Bronchial epithelial cell (primary cell): ENCODE results near the gene HORMAD2. TPM values are rescaled to one million over a fixed set of nuclear protein-coding genes. Genes with fewer than 3 reads are reported as not detected.

ENCODE experiments used
- DNase-seq: peaks from one replicate; pipeline ENCODE4 v3.0.0-alpha.2; 2010; ENCODE audit warnings: low read depth
- FAIRE-seq: peaks from 2 replicates; lab custom pipeline; 2011; peaks lifted over from hg19 to GRCh38; lab: Jason Lieb, UNC
- H3K27me3 ChIP-seq: 2 replicates; pipeline ENCODE4 v1.5.1; 2011; ENCODE audit warnings: low read length; ENCODE audit not compliant: control insufficient read depth, insufficient read depth
- H3K36me3 ChIP-seq: 2 replicates; pipeline ENCODE4 v1.5.1; 2011; ENCODE audit warnings: low read length; ENCODE audit not compliant: control insufficient read depth, insufficient read depth
- H3K4me3 ChIP-seq: 2 replicates; pipeline ENCODE4 v1.5.1; 2011; ENCODE audit warnings: mild to moderate bottlenecking, low read depth, low read length, control low read depth
- total RNA-seq: library from RNA; depleted of rRNA; stranded (reverse); fragments of >200 nt; gene quantifications from 2 replicates; pipeline ENCODE4 v1.2.1, GENCODE V29; 2014
- TF ChIP-seq, protein P1 (sequence below): IDR thresholded peaks from 2 replicates; pipeline ENCODE4 v1.5.1; 2011; ENCODE audit warnings: mild to moderate bottlenecking, moderate library complexity, low read length, control low read depth, inconsistent platforms; ENCODE audit not compliant: insufficient read depth, severe bottlenecking

HORMAD2 gene
- total RNA-seq, 1 donor from 2014 or later, result not detected

DNA sequence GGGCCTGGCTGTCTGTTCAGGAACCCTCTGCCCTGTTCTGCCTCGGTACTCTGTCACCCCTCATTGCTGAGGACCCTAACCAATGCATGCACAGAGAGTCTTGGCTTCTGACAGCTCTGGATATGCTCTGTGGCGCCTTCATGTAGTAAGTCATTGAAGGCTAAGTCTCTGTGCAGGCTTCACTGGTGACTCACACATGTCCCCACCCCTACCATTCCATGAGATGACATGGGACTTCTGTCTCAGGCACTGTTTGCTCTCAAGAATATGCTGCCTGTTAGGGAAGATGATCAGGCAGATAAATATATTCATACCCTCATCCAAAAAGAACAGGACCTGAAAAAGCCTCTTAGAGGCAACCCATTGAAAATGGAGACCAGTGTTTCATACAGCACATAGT is 43.6 kb upstream of the HORMAD2 start:
- Histone ChIP-seq H3K36me3 (no peaks in the 10 kb centered on the region), H3K4me3 (no peak overlapping the region), H3K27me3 (no peaks in the 10 kb centered on the region)
- TF ChIP-seq, protein P1, sequence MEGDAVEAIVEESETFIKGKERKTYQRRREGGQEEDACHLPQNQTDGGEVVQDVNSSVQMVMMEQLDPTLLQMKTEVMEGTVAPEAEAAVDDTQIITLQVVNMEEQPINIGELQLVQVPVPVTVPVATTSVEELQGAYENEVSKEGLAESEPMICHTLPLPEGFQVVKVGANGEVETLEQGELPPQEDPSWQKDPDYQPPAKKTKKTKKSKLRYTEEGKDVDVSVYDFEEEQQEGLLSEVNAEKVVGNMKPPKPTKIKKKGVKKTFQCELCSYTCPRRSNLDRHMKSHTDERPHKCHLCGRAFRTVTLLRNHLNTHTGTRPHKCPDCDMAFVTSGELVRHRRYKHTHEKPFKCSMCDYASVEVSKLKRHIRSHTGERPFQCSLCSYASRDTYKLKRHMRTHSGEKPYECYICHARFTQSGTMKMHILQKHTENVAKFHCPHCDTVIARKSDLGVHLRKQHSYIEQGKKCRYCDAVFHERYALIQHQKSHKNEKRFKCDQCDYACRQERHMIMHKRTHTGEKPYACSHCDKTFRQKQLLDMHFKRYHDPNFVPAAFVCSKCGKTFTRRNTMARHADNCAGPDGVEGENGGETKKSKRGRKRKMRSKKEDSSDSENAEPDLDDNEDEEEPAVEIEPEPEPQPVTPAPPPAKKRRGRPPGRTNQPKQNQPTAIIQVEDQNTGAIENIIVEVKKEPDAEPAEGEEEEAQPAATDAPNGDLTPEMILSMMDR, result no peak
- FAIRE-seq (no peak), DNase-seq (peak; percentile 50)

DNA sequence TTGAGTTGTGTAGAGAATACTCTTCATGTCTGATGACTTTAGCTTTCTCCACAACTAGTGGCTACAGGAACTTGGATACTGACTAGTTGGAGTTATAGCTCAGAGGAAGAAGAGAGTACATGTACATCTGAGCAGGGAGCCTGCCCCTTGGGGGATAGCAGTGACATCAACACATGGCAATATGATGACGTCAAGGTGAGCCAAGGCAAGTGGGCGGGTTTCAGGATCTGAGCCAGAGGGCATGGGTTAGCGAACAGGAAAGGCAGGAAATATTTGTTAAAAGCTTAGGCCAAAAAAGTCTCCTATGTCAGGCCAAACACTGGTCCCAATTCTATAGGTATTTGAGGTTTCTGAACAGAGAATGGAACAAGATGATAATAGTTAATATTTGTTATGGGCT is 42.0 kb upstream of the HORMAD2 start:
- TF ChIP-seq, protein P1, result no peak
- peak; percentile 83 for DNase-seq
- FAIRE-seq, result no peak
- H3K4me3 ChIP-seq, result no peak overlapping the region
- no peaks in the 10 kb centered on the region for H3K27me3 ChIP-seq
- no peaks in the 10 kb centered on the region for H3K36me3 ChIP-seq

DNA sequence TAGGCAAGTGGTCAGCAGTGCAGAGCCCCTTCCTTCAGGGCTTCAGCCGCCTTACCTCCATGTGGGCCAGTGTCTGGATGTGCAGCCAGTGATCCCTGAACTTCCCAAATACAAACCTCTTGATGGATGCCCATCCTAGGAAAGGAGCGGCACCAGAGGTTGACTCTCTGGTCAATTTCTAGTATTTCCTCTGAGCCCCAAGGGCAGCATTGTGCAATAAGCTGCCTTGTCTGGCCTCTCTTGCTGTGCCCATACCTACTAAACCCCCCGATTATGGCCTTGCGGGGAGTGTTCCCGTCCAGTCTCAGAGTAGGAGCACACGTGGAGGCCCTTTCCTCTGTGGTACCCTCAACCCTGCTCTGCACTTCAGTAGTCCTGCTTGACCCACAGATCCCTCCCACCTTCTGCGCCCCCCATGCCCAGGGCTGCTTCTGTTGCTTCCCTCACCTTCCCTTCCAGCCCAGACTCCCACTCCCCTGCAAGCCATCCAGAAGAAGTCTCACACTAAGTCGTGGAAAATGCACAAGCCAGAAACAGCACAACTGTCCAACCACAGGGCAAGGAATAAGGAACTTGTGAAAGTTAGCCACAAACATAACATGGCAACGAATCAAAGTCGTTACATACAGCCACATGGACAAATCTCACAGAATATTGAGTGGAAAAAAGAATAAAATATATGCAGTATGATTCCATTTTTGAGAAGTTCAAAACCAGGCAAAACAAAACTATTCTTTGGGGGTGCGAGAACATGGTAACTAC is 39.6 kb upstream of the HORMAD2 start:
- TF ChIP-seq, protein P1, result no peak
- DNase-seq (no peak), FAIRE-seq (no peak)
- H3K36me3 ChIP-seq, result no peaks in the 10 kb centered on the region
- H3K27me3 ChIP-seq, result no peaks in the 10 kb centered on the region
- H3K4me3 ChIP-seq, result no peak overlapping the region

DNA sequence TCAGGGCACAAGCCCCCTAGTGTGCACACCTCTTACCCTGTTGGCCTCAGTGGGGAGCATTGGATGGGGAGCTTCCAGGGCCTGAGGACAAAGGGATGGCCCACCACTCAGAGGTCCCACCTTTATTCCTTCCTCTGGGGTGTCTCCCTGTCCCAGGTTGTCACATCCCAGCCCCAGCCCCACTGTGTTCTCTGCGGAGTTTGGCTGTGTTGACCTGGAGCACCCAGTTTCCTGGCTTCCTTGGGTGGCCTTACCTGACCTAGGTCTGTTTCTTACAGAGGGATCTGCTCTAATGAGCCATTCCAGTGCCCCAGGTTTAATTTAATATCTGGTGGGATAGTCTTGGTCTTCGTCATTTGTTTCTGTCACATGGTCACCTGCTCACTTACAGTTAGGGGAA is 38.8 kb upstream of the HORMAD2 start:
- Histone ChIP-seq H3K36me3 (no peaks in the 10 kb centered on the region), H3K27me3 (no peaks in the 10 kb centered on the region), H3K4me3 (no peak overlapping the region)
- TF ChIP-seq, protein P1, result no peak
- FAIRE-seq (no peak), DNase-seq (no peak)

DNA sequence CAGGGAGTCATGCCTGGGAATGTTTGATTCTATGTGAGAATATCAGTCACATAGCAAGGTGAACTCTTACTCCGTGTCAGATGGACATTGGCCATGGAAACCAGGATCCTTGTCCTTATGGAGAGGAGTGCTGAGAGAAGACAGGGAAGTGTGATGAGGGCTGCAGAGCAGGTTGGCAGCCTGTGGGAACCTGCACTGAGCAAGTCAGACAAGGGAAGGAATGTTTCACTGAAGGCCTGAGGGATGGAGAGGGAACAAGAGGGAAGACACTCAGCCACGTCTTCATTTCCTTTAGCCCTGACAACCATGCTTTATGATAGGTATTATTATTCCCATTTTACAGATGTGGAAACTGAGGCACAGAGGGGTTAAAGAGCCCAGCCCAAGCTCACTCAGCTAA is 38.4 kb upstream of the HORMAD2 start:
- FAIRE-seq, result no peak
- no peaks in the 10 kb centered on the region for H3K36me3 ChIP-seq
- peak; percentile 40 for DNase-seq
- no peak overlapping the region for H3K4me3 ChIP-seq
- no peaks in the 10 kb centered on the region for H3K27me3 ChIP-seq
- TF ChIP-seq, protein P1, result no peak

DNA sequence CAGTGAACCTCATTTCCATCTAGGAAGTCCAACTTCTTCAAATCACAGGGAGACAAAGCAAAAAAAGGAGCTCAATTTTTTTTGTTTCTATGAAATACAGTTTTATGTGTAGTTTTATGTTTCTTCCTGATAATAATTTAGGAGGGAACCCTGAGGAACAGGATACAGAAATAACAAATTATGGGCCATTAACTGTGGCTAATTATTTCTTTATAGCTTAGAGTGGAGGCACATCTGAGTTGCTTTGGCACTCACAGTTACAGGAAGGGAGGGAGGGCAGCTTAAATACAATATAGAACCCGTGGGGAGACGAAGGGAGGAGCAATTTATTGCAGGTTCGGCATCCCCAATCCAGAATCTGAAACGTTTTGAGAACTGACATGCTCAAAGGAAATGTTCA is 37.1 kb upstream of the HORMAD2 start:
- Histone ChIP-seq H3K4me3 (no peak overlapping the region), H3K27me3 (no peaks in the 10 kb centered on the region), H3K36me3 (no peaks in the 10 kb centered on the region)
- DNase-seq, result no peak
- FAIRE-seq, result no peak
- TF ChIP-seq, protein P1, result no peak
